GM10847 (cell line): ENCODE data around the gene SPRR5.

ENCODE experiments used
- POLR2A ChIP-seq: IDR thresholded peaks from 2 replicates; pipeline ENCODE4 v1.6.1; 2011; ENCODE audit not compliant: insufficient read length; ENCODE audit errors: extremely low read depth

Gene SPRR5

GRCh38 chr1:152965853-152966252 lies 18.8 kb downstream of the SPRR5 start:
- no peak for TF ChIP-seq POLR2A

GRCh38 chr1:152967201-152967600 lies 20.2 kb downstream of the SPRR5 start:
- no peak for TF ChIP-seq POLR2A

GRCh38 chr1:152968248-152968647 lies 21.2 kb downstream of the SPRR5 start:
- no peak for TF ChIP-seq POLR2A

GRCh38 chr1:152969036-152969435 lies 22.0 kb downstream of the SPRR5 start:
- no peak for TF ChIP-seq POLR2A

GRCh38 chr1:152970495-152970894 lies 23.5 kb downstream of the SPRR5 start, which contains the start of gene SPRR4:
Gene SPRR4 (plus strand): TSS chr1:152970648. CDS start chr1:152971891, 1,243 bp downstream.
- no peak for TF ChIP-seq POLR2A

GRCh38 chr1:152972196-152972886 lies 25.3 kb downstream of the SPRR5 start:
- TF ChIP-seq POLR2A, result no peak

- TF ChIP-seq POLR2A, result no peak
Measured at GRCh38 chr1:152976688-152977087, 29.7 kb downstream of the SPRR5 start.

GRCh38 chr1:152977614-152978013 lies 30.6 kb downstream of the SPRR5 start:
- TF ChIP-seq POLR2A, result no peak

- TF ChIP-seq POLR2A, result no peak
Measured at GRCh38 chr1:152980676-152981075, 33.7 kb downstream of the SPRR5 start.

GRCh38 chr1:152981146-152981871 lies 34.3 kb downstream of the SPRR5 start:
- TF ChIP-seq POLR2A, result no peak

GRCh38 chr1:152982076-152982475 lies 35.1 kb downstream of the SPRR5 start:
- no peak for TF ChIP-seq POLR2A

GRCh38 chr1:152983234-152983633 lies 36.2 kb downstream of the SPRR5 start:
- TF ChIP-seq POLR2A, result no peak

- no peak for TF ChIP-seq POLR2A
Measured at GRCh38 chr1:152983743-152984142, 36.7 kb downstream of the SPRR5 start, which contains the start of gene SPRR1A. Gene SPRR1A (plus strand): TSS chr1:152984081. CDS start chr1:152985231, 1,150 bp downstream.

GRCh38 chr1:152986578-152986977 lies 39.6 kb downstream of the SPRR5 start:
- TF ChIP-seq POLR2A, result no peak

- TF ChIP-seq POLR2A, result no peak
Measured at GRCh38 chr1:152993186-152993585, 46.2 kb downstream of the SPRR5 start.

GRCh38 chr1:152995842-152996241 lies 48.8 kb downstream of the SPRR5 start:
- no peak for TF ChIP-seq POLR2A
